HTR-8/SVneo (cell line): Measurements from ENCODE around the gene PMEPA1.

Experiments
- DNase-seq: peaks from one replicate; pipeline ENCODE4 v3.0.0; 2011; ENCODE audit warnings: low spot score, mixed read lengths; ENCODE audit not compliant: insufficient read length
- FAIRE-seq: peaks from 2 replicates; lab custom pipeline; 2011; peaks lifted over from hg19 to GRCh38; lab: Jason Lieb, UNC

The PMEPA1 gene

GRCh38 chr20:57738053-57738452 lies 28.2 kb upstream of the PMEPA1 start:
- no peak for DNase-seq
- no peak for FAIRE-seq

GRCh38 chr20:57737349-57737748 lies 27.5 kb upstream of the PMEPA1 start:
- DNase-seq (no peak), FAIRE-seq (peak; percentile 76)

- FAIRE-seq: no peak
- no peak for DNase-seq
Observed at GRCh38 chr20:57736738-57737347, 27.0 kb upstream of the PMEPA1 start.

- FAIRE-seq (peak; percentile 92), DNase-seq (no peak)
Observed at GRCh38 chr20:57735831-57736737, 26.3 kb upstream of the PMEPA1 start.

GRCh38 chr20:57734754-57735153 lies 24.9 kb upstream of the PMEPA1 start:
- no peak for FAIRE-seq
- DNase-seq: no peak

GRCh38 chr20:57732226-57732625 lies 22.4 kb upstream of the PMEPA1 start:
- FAIRE-seq (no peak), DNase-seq (no peak)

- no peak for FAIRE-seq
Observed at GRCh38 chr20:57728762-57729161, 18.9 kb upstream of the PMEPA1 start.

GRCh38 chr20:57727863-57728262 lies 18.0 kb upstream of the PMEPA1 start:
- FAIRE-seq (no peak), DNase-seq (peak; percentile 84)

More at GRCh38 chr20:57728762-57729161, 18.9 kb upstream of the PMEPA1 start:
- DNase-seq: no peak

- FAIRE-seq: no peak
- no peak for DNase-seq
Observed at GRCh38 chr20:57725636-57726035, 15.8 kb upstream of the PMEPA1 start.

- DNase-seq (no peak), FAIRE-seq (peak; percentile 92)
Observed at GRCh38 chr20:57724610-57725405, 15.0 kb upstream of the PMEPA1 start.

- FAIRE-seq (peak; percentile 82), DNase-seq (no peak)
Observed at GRCh38 chr20:57723816-57724215, 14.0 kb upstream of the PMEPA1 start.

- FAIRE-seq (peak; percentile 84), DNase-seq (no peak)
Observed at GRCh38 chr20:57719951-57720350, 10.1 kb upstream of the PMEPA1 start.

GRCh38 chr20:57718490-57719009 lies 8.7 kb upstream of the PMEPA1 start:
- FAIRE-seq (peak; percentile 99), DNase-seq (peak; percentile 100)

- FAIRE-seq (peak; percentile 99), DNase-seq (peak; percentile 76)
Observed at GRCh38 chr20:57717797-57718196, 8.0 kb upstream of the PMEPA1 start.

GRCh38 chr20:57716901-57717300 lies 7.1 kb upstream of the PMEPA1 start:
- FAIRE-seq (no peak), DNase-seq (no peak)

GRCh38 chr20:57716202-57716601 lies 6.4 kb upstream of the PMEPA1 start:
- no peak for DNase-seq
- no peak for FAIRE-seq

GRCh38 chr20:57715268-57715904 lies 5.6 kb upstream of the PMEPA1 start:
- FAIRE-seq (peak; percentile 98), DNase-seq (no peak)

- DNase-seq (peak; percentile 73), FAIRE-seq (no peak)
Observed at GRCh38 chr20:57714409-57715267, 4.8 kb upstream of the PMEPA1 start.

- FAIRE-seq (no peak), DNase-seq (no peak)
Observed at GRCh38 chr20:57713951-57714350, 4.1 kb upstream of the PMEPA1 start.
